Panc1 (cell line): ENCODE results near the gene COL4A2. TPM values are rescaled to one million over a fixed set of nuclear protein-coding genes. Genes with fewer than 3 reads are reported as not detected.

Experiments
- ATAC-seq: fragments of 200-7000 bp; cut with Tn5 transposase; 2 replicates; pipeline ENCODE4 v1.9.1; 2020; ENCODE audit warnings: mild to moderate bottlenecking, moderate library complexity
- BruUV-seq: library from RNA; stranded (reverse); fragments of 400-500 nt; replicated peaks from 2 replicates; lab custom pipeline; 2021; lab: Mats Ljungman, UMichigan
- CTCF ChIA-PET: fragments of 300-600 bp; sonication (Branson Sonifier 250); formaldehyde crosslinking; loops from one replicate; lab custom pipeline; 2022; ENCODE audit warnings: antibody characterized with exemption; lab: Charles Lee
- POLR2A ChIA-PET: fragments of 300-600 bp; sonication (Branson Sonifier 250); formaldehyde crosslinking; loops from one replicate; lab custom pipeline; 2022; ENCODE audit warnings: antibody characterized with exemption; lab: Charles Lee
- DNase-seq: peaks from one replicate; pipeline ENCODE4 v3.0.0-alpha.2; 2010; ENCODE audit warnings: low read depth, low spot score
- H3K27ac ChIP-seq: 2 replicates; pipeline ENCODE4 v1.5.1; 2011; ENCODE audit warnings: mild to moderate bottlenecking, low read length, inconsistent platforms
- H3K27me3 ChIP-seq: fragments of 200-500 bp; sonication (Bioruptor generic); 2 replicates; pipeline ENCODE4 v1.6.0; 2014; ENCODE audit warnings: low read length, inconsistent platforms; ENCODE audit not compliant: control insufficient read depth, insufficient read depth
- H3K36me3 ChIP-seq: fragments of 200-500 bp; sonication (Bioruptor generic); 2 replicates; pipeline ENCODE4 v1.5.1; 2014; ENCODE audit warnings: inconsistent platforms, mild to moderate bottlenecking, low read length, moderate library complexity; ENCODE audit not compliant: control insufficient read depth, insufficient read depth
- H3K4me1 ChIP-seq: 2 replicates; pipeline ENCODE4 v1.5.1; 2011; ENCODE audit warnings: inconsistent platforms, mild to moderate bottlenecking, low read length, moderate library complexity; ENCODE audit not compliant: control insufficient read depth, insufficient read depth
- H3K4me3 ChIP-seq, 2 experiments: 2 replicates each; pipeline ENCODE4 v1.5.1; 2011 to 2012; ENCODE audit warnings: low read depth in 2 of 2, low read length in 2 of 2, mild to moderate bottlenecking in 2 of 2, inconsistent platforms in 1 of 2, moderate library complexity in 1 of 2
- H3K9me3 ChIP-seq: fragments of 200-500 bp; sonication (Bioruptor generic); 2 replicates; pipeline ENCODE4 v1.5.1; 2014; ENCODE audit warnings: low read depth, mild to moderate bottlenecking, inconsistent platforms, low read length, moderate library complexity; ENCODE audit not compliant: control insufficient read depth, insufficient read depth
- CTCF ChIP-seq: fragments of 450-650 bp; IDR thresholded peaks from 2 replicates; pipeline ENCODE4 v1.5.1; 2017; ENCODE audit warnings: mild to moderate bottlenecking
- POLR2AphosphoS5 ChIP-seq: IDR thresholded peaks from 2 replicates; pipeline ENCODE4 v1.6.1; 2012; ENCODE audit warnings: mild to moderate bottlenecking, low read depth, low read length, moderate library complexity
- REST ChIP-seq, 2 experiments: IDR thresholded peaks; 2 replicates each; pipeline ENCODE4 v1.6.1; 2011 to 2012; ENCODE audit warnings: low read depth in 2 of 2, control low read depth in 1 of 2, low read length in 1 of 2, mild to moderate bottlenecking in 1 of 2, moderate library complexity in 1 of 2; ENCODE audit not compliant: insufficient read depth in 1 of 2
- SIN3A ChIP-seq: IDR thresholded peaks from 2 replicates; pipeline ENCODE4 v1.6.1; 2012; ENCODE audit warnings: low read depth, mild to moderate bottlenecking, low read length, moderate library complexity, borderline replicate concordance; ENCODE audit not compliant: insufficient read depth
- TCF7L2 ChIP-seq: IDR thresholded peaks from 2 replicates; pipeline ENCODE4 v1.6.1; 2011; ENCODE audit warnings: mild to moderate bottlenecking, low read depth, low read length, inconsistent platforms
- in situ Hi-C: cut with HindIII; loops from 2 replicates; pipeline ENCODE4 v1.10.0; 2016; ENCODE audit warnings: low sequenced_read_pairs, low pct_unique_long_range_greater_than_20kb
- intact Hi-C: fragments of 100-400 bp; cut with micrococcal nuclease; formaldehyde crosslinking; loops from one replicate; pipeline ENCODE4 v1.10.0; 2022; ENCODE audit not compliant: unreplicated experiment
- total RNA-seq: library from RNA; stranded (reverse); gene quantifications from one replicate; pipeline ENCODE4 v1.2.1, GENCODE V29; 2021; ENCODE audit not compliant: unreplicated experiment

Gene COL4A2
- total RNA-seq, 1 experiment from 2014 or later: 3.0 TPM

GRCh38 chr13:110289174-110289573, 17.9 kb upstream of the COL4A2 start:
- intact Hi-C loops: no loop called here
- Histone ChIP-seq H3K9me3 (no peaks in the 10 kb centered on the region), H3K4me1 (no peaks in the 10 kb centered on the region), H3K27ac (no peak overlapping the region), H3K36me3 (no peaks in the 10 kb centered on the region), H3K4me3 (no peak overlapping the region), H3K27me3 (no peaks in the 10 kb centered on the region)
- DNase-seq: no peak
- TF ChIP-seq POLR2AphosphoS5: no peak
- in situ Hi-C loops: no loop called here
- no TSS peak for BruUV-seq
- ATAC-seq: no peak
- CTCF ChIA-PET: no interaction called here
- POLR2A ChIA-PET: no interaction called here

GRCh38 chr13:110289661-110290060, 17.4 kb upstream of the COL4A2 start:
- CTCF ChIA-PET: no interaction called here
- intact Hi-C loops: no loop called here
- TF ChIP-seq SIN3A (no peak), POLR2AphosphoS5 (no peak), REST (IDR thresholded peaks at IDR 0.05; ENCODE audit: insufficient read depth in 1 of 2, low read depth in 2 of 2, low read length in 1 of 2) (no peak), CTCF (no peak), TCF7L2 (no peak)
- POLR2A ChIA-PET: no interaction called here
- Histone ChIP-seq H3K36me3 (no peaks in the 10 kb centered on the region), H3K4me1 (no peaks in the 10 kb centered on the region), H3K27me3 (no peaks in the 10 kb centered on the region; the same call in 1 of the 2 replicates), H3K4me3 (no peak overlapping the region), H3K9me3 (no peaks in the 10 kb centered on the region), H3K27ac (no peak overlapping the region)
- BruUV-seq: no TSS peak
- ATAC-seq (no peak), DNase-seq (no peak)
- in situ Hi-C loops: no loop called here

GRCh38 chr13:110290153-110290552, 16.9 kb upstream of the COL4A2 start:
- H3K4me3 ChIP-seq: no peak overlapping the region
- no peaks in the 10 kb centered on the region; the same call in 1 of the 2 replicates for H3K27me3 ChIP-seq
- TF ChIP-seq SIN3A (no peak), TCF7L2 (no peak), REST (IDR thresholded peaks at IDR 0.05; ENCODE audit: insufficient read depth in 1 of 2, low read depth in 2 of 2, low read length in 1 of 2) (no peak), CTCF (no peak), POLR2AphosphoS5 (no peak)
- no peaks in the 10 kb centered on the region for H3K36me3 ChIP-seq
- no peaks in the 10 kb centered on the region for H3K9me3 ChIP-seq
- in situ Hi-C loops: no loop called here
- CTCF ChIA-PET: no interaction called here
- POLR2A ChIA-PET: no interaction called here
- DNase-seq (no peak), ATAC-seq (no peak)
- H3K4me1 ChIP-seq: no peaks in the 10 kb centered on the region
- intact Hi-C loops: no loop called here
- H3K27ac ChIP-seq: no peak overlapping the region
- BruUV-seq: no TSS peak
